NCI-H187 (cell line): ENCODE measurements around the gene CDH22.

ENCODE experiments used
- DNase-seq, 2 experiments: peaks; one replicate each; lab custom pipeline; 2025; lab: John Stamatoyannopoulos, UW

CDH22 gene, protein sequence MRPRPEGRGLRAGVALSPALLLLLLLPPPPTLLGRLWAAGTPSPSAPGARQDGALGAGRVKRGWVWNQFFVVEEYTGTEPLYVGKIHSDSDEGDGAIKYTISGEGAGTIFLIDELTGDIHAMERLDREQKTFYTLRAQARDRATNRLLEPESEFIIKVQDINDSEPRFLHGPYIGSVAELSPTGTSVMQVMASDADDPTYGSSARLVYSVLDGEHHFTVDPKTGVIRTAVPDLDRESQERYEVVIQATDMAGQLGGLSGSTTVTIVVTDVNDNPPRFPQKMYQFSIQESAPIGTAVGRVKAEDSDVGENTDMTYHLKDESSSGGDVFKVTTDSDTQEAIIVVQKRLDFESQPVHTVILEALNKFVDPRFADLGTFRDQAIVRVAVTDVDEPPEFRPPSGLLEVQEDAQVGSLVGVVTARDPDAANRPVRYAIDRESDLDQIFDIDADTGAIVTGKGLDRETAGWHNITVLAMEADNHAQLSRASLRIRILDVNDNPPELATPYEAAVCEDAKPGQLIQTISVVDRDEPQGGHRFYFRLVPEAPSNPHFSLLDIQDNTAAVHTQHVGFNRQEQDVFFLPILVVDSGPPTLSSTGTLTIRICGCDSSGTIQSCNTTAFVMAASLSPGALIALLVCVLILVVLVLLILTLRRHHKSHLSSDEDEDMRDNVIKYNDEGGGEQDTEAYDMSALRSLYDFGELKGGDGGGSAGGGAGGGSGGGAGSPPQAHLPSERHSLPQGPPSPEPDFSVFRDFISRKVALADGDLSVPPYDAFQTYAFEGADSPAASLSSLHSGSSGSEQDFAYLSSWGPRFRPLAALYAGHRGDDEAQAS

GRCh38 chr20:46308258-46309157, at the start of gene CDH22:
TSS of gene CDH22 (minus strand) at chr20:46308498. CDS start at chr20:46251294, 57,204 bp downstream.
- DNase-seq: peak in 1 of 2 experiments; percentile 42

GRCh38 chr20:46357030-46357514, 48.8 kb upstream of the CDH22 start:
- DNase-seq: no peak

- no peak for DNase-seq
Measured at GRCh38 chr20:46356195-46357029, 48.1 kb upstream of the CDH22 start.

- DNase-seq: no peak
Measured at GRCh38 chr20:46355778-46356177, 47.5 kb upstream of the CDH22 start.

GRCh38 chr20:46354920-46355654, 46.8 kb upstream of the CDH22 start:
- DNase-seq: no peak

- DNase-seq: no peak
Measured at GRCh38 chr20:46354207-46354555, 45.9 kb upstream of the CDH22 start.

GRCh38 chr20:46353500-46354206, 45.4 kb upstream of the CDH22 start:
- no peak for DNase-seq

- DNase-seq: no peak
Measured at GRCh38 chr20:46352370-46352938, 44.2 kb upstream of the CDH22 start.

GRCh38 chr20:46351357-46352058, 43.2 kb upstream of the CDH22 start:
- DNase-seq: no peak

DNA sequence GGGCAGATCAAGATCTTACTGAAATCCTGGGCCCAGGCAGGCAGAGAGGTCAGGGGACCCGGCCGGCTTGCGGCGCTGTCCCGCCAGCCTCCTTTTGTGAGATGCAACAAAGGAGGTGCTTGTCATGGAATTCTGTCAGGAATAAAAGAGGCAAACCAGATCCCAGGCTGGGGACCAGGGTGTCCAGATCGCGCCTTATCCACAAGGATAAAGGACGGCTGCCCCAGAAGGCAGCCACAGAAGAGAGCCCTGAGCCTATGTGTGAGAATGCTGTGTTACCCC, 42.6 kb upstream of the CDH22 start:
- DNase-seq: no peak

DNA sequence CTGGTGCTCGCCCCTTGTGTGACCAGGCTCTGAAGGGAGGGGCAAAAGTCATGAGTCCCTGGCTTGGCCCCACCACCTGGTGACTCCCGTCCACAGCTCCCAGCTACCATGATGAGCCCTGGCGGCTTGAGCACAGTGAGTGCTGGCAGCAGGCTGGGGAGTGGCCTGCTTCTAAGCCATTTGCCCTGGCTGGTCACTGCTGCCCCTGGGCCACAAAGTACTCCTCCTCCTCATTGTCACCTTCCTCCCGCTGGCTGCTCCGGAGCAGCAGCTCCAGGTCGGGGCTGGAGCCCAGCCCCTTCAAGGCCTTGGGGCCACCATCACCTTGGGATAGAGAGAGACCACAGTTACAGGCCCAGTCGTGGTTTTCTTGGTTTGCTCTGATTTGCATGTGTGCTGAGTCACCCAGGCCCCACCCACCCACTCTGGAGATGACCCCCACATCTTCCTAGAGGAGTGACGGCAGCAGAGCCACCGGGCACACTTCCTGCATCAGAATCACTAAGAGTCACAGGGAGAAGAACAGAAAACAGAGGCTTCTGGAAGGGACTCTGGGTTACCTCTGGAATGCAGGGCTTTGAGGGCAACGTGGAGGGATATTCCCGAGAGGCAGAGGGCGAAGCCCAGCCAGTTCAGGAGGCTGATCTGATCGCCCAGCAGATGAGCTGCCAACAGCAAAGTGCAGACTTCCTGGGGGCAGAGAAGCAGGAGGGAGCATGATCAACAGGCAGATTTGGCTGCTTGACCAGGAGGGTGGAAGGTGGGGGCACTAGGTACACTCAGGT, 42.1 kb upstream of the CDH22 start:
- DNase-seq: no peak

GRCh38 chr20:46349742-46350056, 41.4 kb upstream of the CDH22 start:
- DNase-seq: no peak

DNA sequence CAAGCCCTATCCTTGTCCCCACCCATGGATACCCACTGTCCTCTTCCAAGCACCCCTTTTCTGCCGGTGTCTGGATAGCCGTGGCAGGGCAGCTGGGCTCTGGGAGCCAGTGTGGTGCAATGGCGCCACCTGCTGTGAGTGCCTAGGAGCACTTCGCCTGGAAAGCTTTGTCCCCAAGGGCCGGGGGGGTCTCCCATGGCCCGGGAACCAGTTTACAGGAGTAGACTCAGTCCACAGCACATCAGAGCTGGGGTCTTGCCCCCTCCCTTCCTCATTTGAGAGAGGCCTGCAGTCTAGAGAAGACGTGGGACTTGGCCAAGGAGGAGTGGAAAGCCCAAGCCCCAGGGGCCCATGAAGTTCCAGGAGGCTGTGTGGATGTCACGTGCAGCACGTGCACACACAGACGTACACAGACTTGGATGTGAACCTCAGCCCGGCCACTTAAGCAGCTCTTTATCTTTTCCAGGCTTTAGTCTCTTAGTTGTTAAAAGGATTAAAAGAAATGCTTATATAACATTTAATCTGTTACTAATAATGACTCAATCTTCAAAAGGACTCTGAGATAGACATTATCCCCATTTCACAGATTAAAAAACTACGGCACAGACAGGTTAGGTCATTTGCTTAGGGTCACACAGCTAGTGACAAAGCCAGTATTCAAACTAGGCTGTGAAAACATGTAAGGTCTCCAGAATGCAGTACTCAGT, 40.9 kb upstream of the CDH22 start:
- DNase-seq: peak; percentile 35 to 40

DNA sequence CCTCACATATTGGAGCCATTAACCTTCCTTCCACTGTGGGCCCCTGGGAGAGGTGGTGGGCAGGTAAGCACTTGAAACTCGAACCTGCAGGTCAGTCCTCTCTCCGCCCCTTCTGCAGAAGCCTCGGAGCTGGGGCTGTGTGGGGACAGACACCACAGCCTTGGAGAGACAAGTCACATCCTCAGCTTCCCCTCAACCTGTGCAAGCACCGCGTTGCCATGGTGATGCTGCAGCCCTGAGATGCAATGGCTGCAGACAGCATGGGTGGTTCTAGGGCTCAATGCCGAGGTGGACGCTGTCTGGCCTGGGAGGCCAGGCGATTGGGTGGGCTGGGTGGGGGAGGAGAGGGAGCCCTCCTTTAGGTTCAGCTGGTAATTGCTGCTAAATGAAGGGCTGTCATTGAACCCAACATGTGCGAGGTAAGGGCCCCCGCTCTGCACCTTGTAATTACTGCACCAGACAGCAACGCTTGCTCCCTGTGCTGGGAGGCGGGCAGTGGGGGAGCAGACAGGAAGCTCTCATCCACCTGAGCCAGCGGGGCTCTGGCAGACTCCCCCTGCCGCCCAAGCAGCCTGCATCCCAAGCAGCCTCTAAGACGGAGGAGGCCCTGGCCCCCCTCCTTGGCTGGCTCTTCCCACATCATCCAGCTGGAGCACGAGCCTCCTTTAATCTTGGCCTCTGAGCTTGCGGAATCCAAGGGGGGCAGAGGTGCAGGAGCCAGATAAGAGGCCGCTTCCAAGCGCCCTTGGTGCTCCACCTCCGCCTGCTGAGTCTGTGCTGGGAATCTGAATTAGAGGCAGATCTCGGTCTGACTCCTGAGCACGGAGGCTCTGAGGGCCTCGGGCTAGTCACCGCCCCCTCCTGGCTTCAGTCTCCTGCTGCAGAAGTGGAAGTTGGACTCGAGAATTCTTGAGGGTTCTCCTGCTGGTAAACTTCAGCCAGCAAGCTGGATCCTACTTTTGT, 39.8 kb upstream of the CDH22 start:
- peak; percentile 38 to 46 for DNase-seq

- DNase-seq: no peak
Measured at GRCh38 chr20:46346770-46347169, 38.5 kb upstream of the CDH22 start.

DNA sequence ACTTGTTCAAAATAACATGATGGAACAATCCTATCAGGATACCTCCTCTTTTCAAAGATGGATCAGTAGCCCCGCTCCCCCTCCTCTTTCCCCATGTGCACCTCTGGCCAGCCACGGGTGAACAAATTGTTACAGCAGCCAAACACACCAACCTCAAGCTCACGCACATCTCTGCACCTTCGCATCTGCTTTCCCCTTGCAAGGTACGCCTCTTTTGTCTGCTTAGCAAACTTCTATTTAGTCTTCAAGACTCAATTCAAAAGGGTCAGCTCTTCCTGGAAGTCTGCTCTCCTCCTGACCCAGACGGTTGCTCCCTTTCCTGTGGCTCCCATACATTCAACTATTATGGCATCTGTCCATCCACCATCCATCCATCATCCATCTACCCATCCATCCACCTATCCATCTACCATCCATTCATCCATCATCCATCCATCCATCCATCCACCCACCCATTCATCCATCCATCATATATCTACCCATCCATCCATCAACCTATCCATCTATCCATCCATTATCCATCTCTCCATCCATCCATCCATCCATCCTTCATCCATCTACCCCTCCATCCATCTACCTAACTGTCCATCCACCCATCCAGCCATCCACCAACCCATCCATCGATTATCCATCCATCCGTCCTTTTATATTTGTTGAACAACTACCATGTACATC, 36.3 kb upstream of the CDH22 start:
- no peak for DNase-seq
